Stimulated activated naive CD8-positive, alpha-beta T cell treated with anti-CD3 and anti-CD28 coated beads, Interleukin-15, Interleukin-2, amounts not matched to agents 100 ng/mL and 50 ng/mL, for 24 hours (primary cell): ENCODE results near the gene HOATZ.
A peak's percentile ranks its signal among the peaks of the same experiment; 100 is the strongest.

Source experiments
- H3K27ac Mint-ChIP-seq: one replicate; pipeline ENCODE4 v1.8.0; 2021; ENCODE audit warnings: mild to moderate bottlenecking, mixed read lengths
- H3K27me3 Mint-ChIP-seq: one replicate; pipeline ENCODE4 v1.8.0; 2021; ENCODE audit warnings: mixed read lengths
- H3K36me3 Mint-ChIP-seq: one replicate; pipeline ENCODE4 v1.8.0; 2021; ENCODE audit warnings: low read depth, mixed read lengths
- H3K4me1 Mint-ChIP-seq: one replicate; pipeline ENCODE4 v1.8.0; 2021; ENCODE audit warnings: low read depth, mixed read lengths
- H3K4me3 Mint-ChIP-seq: one replicate; pipeline ENCODE4 v1.8.0; 2021; ENCODE audit warnings: mild to moderate bottlenecking, mixed read lengths
- H3K9me3 Mint-ChIP-seq: one replicate; pipeline ENCODE4 v1.8.0; 2021; ENCODE audit warnings: mixed read lengths

HOATZ gene

GRCh38 chr11:111510311-111510710 lies 4.3 kb upstream of the HOATZ start:
- Mint-ChIP-seq H3K27me3 (peaks cover 54% of the 10 kb centered on the region), H3K4me3 (no peak overlapping the region), H3K4me1 (peaks cover 22% of the 10 kb centered on the region), H3K36me3 (no peaks in the 10 kb centered on the region), H3K9me3 (no peaks in the 10 kb centered on the region), H3K27ac (no peak overlapping the region)

- H3K36me3 Mint-ChIP-seq = no peaks in the 10 kb centered on the region
- H3K9me3 Mint-ChIP-seq = no peaks in the 10 kb centered on the region
- peak within 1 kb of the TSS; percentile 70 for H3K4me3 Mint-ChIP-seq
- H3K4me1 Mint-ChIP-seq = peaks cover 22% of the 10 kb centered on the region
- peaks cover 44% of the 10 kb centered on the region for H3K27me3 Mint-ChIP-seq
- H3K27ac Mint-ChIP-seq = no peak within 1 kb of the TSS
Measured at GRCh38 chr11:111512296-111513239, 2.0 kb upstream of the HOATZ start, which contains the start of gene BTG4. TSS of gene BTG4 (minus strand) at chr11:111512386. CDS start at chr11:111498776, 13,610 bp downstream.

GRCh38 chr11:111513240-111513605 lies 1.4 kb upstream of the HOATZ start:
- Mint-ChIP-seq H3K27me3 (peaks cover 37% of the 10 kb centered on the region), H3K4me1 (peaks cover 28% of the 10 kb centered on the region), H3K4me3 (peak overlapping the region; percentile 59), H3K27ac (no peak overlapping the region), H3K36me3 (no peaks in the 10 kb centered on the region), H3K9me3 (no peaks in the 10 kb centered on the region)

GRCh38 chr11:111515591-111515990 lies 1.0 kb downstream of the HOATZ start:
- H3K27ac Mint-ChIP-seq = no peak overlapping the region
- no peaks in the 10 kb centered on the region for H3K9me3 Mint-ChIP-seq
- H3K4me3 Mint-ChIP-seq = no peak overlapping the region
- no peaks in the 10 kb centered on the region for H3K36me3 Mint-ChIP-seq
- H3K27me3 Mint-ChIP-seq = peaks cover 28% of the 10 kb centered on the region
- H3K4me1 Mint-ChIP-seq = peaks cover 44% of the 10 kb centered on the region

GRCh38 chr11:111518668-111519067 lies 4.1 kb downstream of the HOATZ start:
- Mint-ChIP-seq H3K27ac (no peak overlapping the region), H3K4me3 (no peak overlapping the region), H3K9me3 (no peaks in the 10 kb centered on the region), H3K4me1 (peaks cover 61% of the 10 kb centered on the region), H3K36me3 (no peaks in the 10 kb centered on the region), H3K27me3 (peaks cover 16% of the 10 kb centered on the region)

GRCh38 chr11:111520560-111520959 lies 6.0 kb downstream of the HOATZ start:
- peaks cover 5% of the 10 kb centered on the region for H3K27me3 Mint-ChIP-seq
- no peak overlapping the region for H3K4me3 Mint-ChIP-seq
- H3K36me3 Mint-ChIP-seq = no peaks in the 10 kb centered on the region
- peak overlapping the region; percentile 68 for H3K27ac Mint-ChIP-seq
- no peaks in the 10 kb centered on the region for H3K9me3 Mint-ChIP-seq
- peaks cover 66% of the 10 kb centered on the region for H3K4me1 Mint-ChIP-seq

GRCh38 chr11:111521135-111521534 lies 6.6 kb downstream of the HOATZ start:
- Mint-ChIP-seq H3K36me3 (no peaks in the 10 kb centered on the region), H3K27ac (peak overlapping the region; percentile 68), H3K4me1 (peaks cover 72% of the 10 kb centered on the region), H3K4me3 (peak overlapping the region; percentile 26), H3K27me3 (peaks cover 5% of the 10 kb centered on the region), H3K9me3 (no peaks in the 10 kb centered on the region)

- H3K4me1 Mint-ChIP-seq = peaks cover 83% of the 10 kb centered on the region
- no peaks in the 10 kb centered on the region for H3K36me3 Mint-ChIP-seq
- H3K27ac Mint-ChIP-seq = no peak overlapping the region
- peaks cover 5% of the 10 kb centered on the region for H3K27me3 Mint-ChIP-seq
- H3K4me3 Mint-ChIP-seq = no peak overlapping the region
- no peaks in the 10 kb centered on the region for H3K9me3 Mint-ChIP-seq
Measured at GRCh38 chr11:111522426-111522825, 7.8 kb downstream of the HOATZ start.

- Mint-ChIP-seq H3K4me3 (no peak overlapping the region), H3K36me3 (no peaks in the 10 kb centered on the region), H3K9me3 (no peaks in the 10 kb centered on the region), H3K27me3 (peaks cover 5% of the 10 kb centered on the region), H3K4me1 (peaks cover 85% of the 10 kb centered on the region), H3K27ac (peak overlapping the region; percentile 4)
Measured at GRCh38 chr11:111523343-111523742, 8.8 kb downstream of the HOATZ start.

- Mint-ChIP-seq H3K27ac (no peak overlapping the region), H3K4me1 (peaks cover 85% of the 10 kb centered on the region), H3K9me3 (no peaks in the 10 kb centered on the region), H3K27me3 (peaks cover 5% of the 10 kb centered on the region), H3K36me3 (no peaks in the 10 kb centered on the region), H3K4me3 (no peak overlapping the region)
Measured at GRCh38 chr11:111524056-111524455, 9.5 kb downstream of the HOATZ start.

- H3K36me3 Mint-ChIP-seq = no peaks in the 10 kb centered on the region
- H3K27me3 Mint-ChIP-seq = peaks cover 5% of the 10 kb centered on the region
- H3K4me3 Mint-ChIP-seq = peak overlapping the region; percentile 42
- no peak overlapping the region for H3K27ac Mint-ChIP-seq
- H3K4me1 Mint-ChIP-seq = peaks cover 90% of the 10 kb centered on the region
- no peaks in the 10 kb centered on the region for H3K9me3 Mint-ChIP-seq
Measured at GRCh38 chr11:111525456-111525855, 10.9 kb downstream of the HOATZ start.

- Mint-ChIP-seq H3K36me3 (no peaks in the 10 kb centered on the region), H3K9me3 (no peaks in the 10 kb centered on the region), H3K27ac (peak overlapping the region; percentile 86), H3K27me3 (peaks cover 5% of the 10 kb centered on the region), H3K4me3 (peak overlapping the region; percentile 42), H3K4me1 (peaks cover 85% of the 10 kb centered on the region)
Measured at GRCh38 chr11:111526501-111526900, 11.9 kb downstream of the HOATZ start.

- no peaks in the 10 kb centered on the region for H3K27me3 Mint-ChIP-seq
- H3K4me3 Mint-ChIP-seq = no peak overlapping the region
- H3K27ac Mint-ChIP-seq = no peak overlapping the region
- no peaks in the 10 kb centered on the region for H3K36me3 Mint-ChIP-seq
- H3K9me3 Mint-ChIP-seq = no peaks in the 10 kb centered on the region
- H3K4me1 Mint-ChIP-seq = peaks cover 83% of the 10 kb centered on the region
Measured at GRCh38 chr11:111527279-111527678, 12.7 kb downstream of the HOATZ start.

GRCh38 chr11:111528557-111528956 lies 14.0 kb downstream of the HOATZ start:
- no peaks in the 10 kb centered on the region for H3K9me3 Mint-ChIP-seq
- peaks cover 80% of the 10 kb centered on the region for H3K4me1 Mint-ChIP-seq
- H3K27me3 Mint-ChIP-seq = no peaks in the 10 kb centered on the region
- H3K4me3 Mint-ChIP-seq = no peak overlapping the region
- H3K36me3 Mint-ChIP-seq = no peaks in the 10 kb centered on the region
- H3K27ac Mint-ChIP-seq = peak overlapping the region; percentile 86

- Mint-ChIP-seq H3K4me1 (peaks cover 76% of the 10 kb centered on the region), H3K36me3 (no peaks in the 10 kb centered on the region), H3K27ac (no peak overlapping the region), H3K4me3 (no peak overlapping the region), H3K9me3 (no peaks in the 10 kb centered on the region), H3K27me3 (peaks cover 11% of the 10 kb centered on the region)
Measured at GRCh38 chr11:111530091-111530490, 15.5 kb downstream of the HOATZ start.
